ENCODE results near the gene CNKSR3. TPM values are rescaled to one million over a fixed set of nuclear protein-coding genes. Genes with fewer than 3 reads are reported as not detected.

The CNKSR3 gene
- total RNA-seq, 2 experiments from 2014 or later, result not detected

- Mint-ChIP-seq H3K27ac (no peak overlapping the region), H3K27me3 (ENCODE audit: low read depth) (peaks cover 7% of the 10 kb centered on the region), H3K4me1 (ENCODE audit: low read depth) (no peaks in the 10 kb centered on the region), H3K9me3 (ENCODE audit: insufficient read depth) (no peaks in the 10 kb centered on the region), H3K4me3 (no peak overlapping the region), H3K36me3 (ENCODE audit: low read depth) (no peaks in the 10 kb centered on the region)
- POLR2A ChIA-PET, result no interaction called here
- DNase-seq (no peak), ATAC-seq (no peak)
- CTCF ChIA-PET, result no interaction called here
Observed at GRCh38 chr6:154481521-154482013, 28.9 kb downstream of the CNKSR3 start.

DNA sequence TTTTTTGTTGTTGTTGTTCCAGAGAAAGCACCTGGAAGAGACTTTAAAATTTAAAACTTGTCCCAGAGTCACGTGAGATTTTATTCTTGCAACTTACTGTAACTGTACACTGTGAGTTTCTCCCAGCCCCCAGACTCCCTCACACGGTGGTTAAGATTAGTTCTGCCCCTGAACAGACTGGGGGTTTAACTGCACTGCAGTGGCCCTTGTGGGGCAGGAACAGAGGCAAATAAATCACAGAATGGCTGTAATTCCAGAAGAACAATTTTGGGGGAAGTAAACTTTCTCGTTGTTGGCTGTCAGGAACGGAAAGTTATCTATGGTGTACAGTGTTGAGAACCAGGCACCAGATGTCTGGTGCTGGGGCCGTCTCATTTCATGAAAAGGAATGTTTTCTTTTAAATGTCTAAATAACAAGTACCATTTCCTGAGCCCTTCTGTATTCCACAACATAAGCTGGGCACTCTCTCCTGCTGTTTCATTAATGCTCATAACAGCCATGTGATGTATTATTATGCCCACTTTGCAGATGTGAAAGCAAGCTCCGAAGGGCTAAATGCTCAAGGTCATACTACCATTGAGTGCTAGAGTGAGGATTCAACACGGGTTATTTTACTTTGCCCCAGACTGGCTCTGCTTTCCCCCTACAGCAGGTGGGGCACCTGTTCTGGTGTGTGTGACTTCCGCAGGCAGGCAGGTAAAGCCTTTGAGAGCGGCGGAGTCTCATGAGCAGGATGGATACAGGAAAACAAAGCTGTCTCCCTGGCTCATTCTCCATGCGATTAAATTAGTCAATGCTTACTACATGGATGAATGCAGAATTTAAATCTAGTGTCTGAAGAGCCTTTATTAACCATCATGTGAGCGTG is 30.5 kb downstream of the CNKSR3 start:
- no peak for DNase-seq
- Mint-ChIP-seq H3K9me3 (ENCODE audit: insufficient read depth) (no peaks in the 10 kb centered on the region), H3K36me3 (ENCODE audit: low read depth) (no peaks in the 10 kb centered on the region), H3K4me1 (ENCODE audit: low read depth) (no peaks in the 10 kb centered on the region), H3K27ac (no peak overlapping the region), H3K27me3 (ENCODE audit: low read depth) (peaks cover 7% of the 10 kb centered on the region), H3K4me3 (no peak overlapping the region)
- POLR2A ChIA-PET, result no interaction called here
- CTCF ChIA-PET, result no interaction called here
- ATAC-seq, result no peak

- Mint-ChIP-seq H3K9me3 (ENCODE audit: insufficient read depth) (no peaks in the 10 kb centered on the region), H3K36me3 (ENCODE audit: low read depth) (no peaks in the 10 kb centered on the region), H3K4me3 (no peak overlapping the region), H3K27ac (no peak overlapping the region), H3K27me3 (ENCODE audit: low read depth) (peaks cover 7% of the 10 kb centered on the region), H3K4me1 (ENCODE audit: low read depth) (no peaks in the 10 kb centered on the region)
- ChIA-PET CTCF (no interaction called here), POLR2A (no interaction called here)
- ATAC-seq (no peak), DNase-seq (no peak)
Observed at GRCh38 chr6:154479351-154479769, 31.1 kb downstream of the CNKSR3 start.

GRCh38 chr6:154478701-154479060 is 31.8 kb downstream of the CNKSR3 start:
- ChIA-PET POLR2A (no interaction called here), CTCF (interaction anchor here (0.7 kb wide), 1 partner anchor 108 kb away, joined by 3 read pairs; no protein-coding TSS in a partner anchor)
- no peak overlapping the region for H3K4me3 Mint-ChIP-seq
- H3K27ac Mint-ChIP-seq, result no peak overlapping the region
- no peaks in the 10 kb centered on the region for H3K36me3 Mint-ChIP-seq (ENCODE audit: low read depth)
- peaks cover 7% of the 10 kb centered on the region for H3K27me3 Mint-ChIP-seq (ENCODE audit: low read depth)
- ATAC-seq (no peak), DNase-seq (no peak)
- H3K9me3 Mint-ChIP-seq (ENCODE audit: insufficient read depth), result no peaks in the 10 kb centered on the region
- no peaks in the 10 kb centered on the region for H3K4me1 Mint-ChIP-seq (ENCODE audit: low read depth)

DNA sequence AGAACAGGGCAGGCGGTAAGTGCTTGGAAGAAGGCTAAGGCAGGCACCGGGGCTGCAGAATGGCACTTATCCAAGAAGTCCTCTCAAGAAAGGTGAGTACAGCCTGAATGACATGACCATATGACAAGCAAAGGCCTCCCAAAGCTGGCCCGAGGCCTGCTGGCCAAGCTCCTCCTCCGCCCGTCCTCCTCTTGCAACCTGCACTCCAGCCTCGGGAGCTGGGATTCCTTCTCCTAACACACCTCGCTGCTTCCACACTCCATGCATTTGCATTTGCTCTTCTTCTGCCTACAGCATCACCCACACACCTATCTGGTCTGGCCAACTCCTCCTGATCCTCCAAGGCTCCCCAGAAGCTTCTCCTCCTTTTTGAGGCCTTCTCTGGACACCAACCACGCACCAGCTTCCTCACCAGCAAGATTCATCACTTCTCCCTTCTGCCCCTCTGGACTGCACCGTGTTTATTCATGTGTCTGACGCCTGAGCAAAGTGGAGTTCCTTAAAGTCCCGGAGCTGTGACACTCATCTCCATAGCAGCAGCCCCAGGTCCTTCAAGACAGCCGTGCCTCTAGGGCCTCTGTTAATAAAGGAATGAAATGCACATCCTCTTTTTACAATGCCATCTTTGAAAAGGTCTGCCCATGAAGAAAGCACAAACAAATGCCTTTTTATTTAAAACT is 32.3 kb downstream of the CNKSR3 start:
- Mint-ChIP-seq H3K9me3 (ENCODE audit: insufficient read depth) (no peaks in the 10 kb centered on the region), H3K27ac (no peak overlapping the region), H3K27me3 (ENCODE audit: low read depth) (peaks cover 7% of the 10 kb centered on the region), H3K36me3 (ENCODE audit: low read depth) (no peaks in the 10 kb centered on the region), H3K4me3 (no peak overlapping the region), H3K4me1 (ENCODE audit: low read depth) (no peaks in the 10 kb centered on the region)
- ChIA-PET POLR2A (no interaction called here), CTCF (interaction anchor here (0.7 kb wide), 1 partner anchor 107 kb away, joined by 3 read pairs; no protein-coding TSS in a partner anchor)
- no peak for DNase-seq
- no peak for ATAC-seq

- Mint-ChIP-seq H3K27me3 (ENCODE audit: low read depth) (peaks cover 3% of the 10 kb centered on the region), H3K9me3 (ENCODE audit: insufficient read depth) (no peaks in the 10 kb centered on the region), H3K36me3 (ENCODE audit: low read depth) (no peaks in the 10 kb centered on the region), H3K4me3 (no peak overlapping the region), H3K27ac (no peak overlapping the region), H3K4me1 (ENCODE audit: low read depth) (no peaks in the 10 kb centered on the region)
- ChIA-PET CTCF (no interaction called here), POLR2A (no interaction called here)
- ATAC-seq (no peak), DNase-seq (no peak)
Observed at GRCh38 chr6:154476494-154476893, 34.0 kb downstream of the CNKSR3 start.

DNA sequence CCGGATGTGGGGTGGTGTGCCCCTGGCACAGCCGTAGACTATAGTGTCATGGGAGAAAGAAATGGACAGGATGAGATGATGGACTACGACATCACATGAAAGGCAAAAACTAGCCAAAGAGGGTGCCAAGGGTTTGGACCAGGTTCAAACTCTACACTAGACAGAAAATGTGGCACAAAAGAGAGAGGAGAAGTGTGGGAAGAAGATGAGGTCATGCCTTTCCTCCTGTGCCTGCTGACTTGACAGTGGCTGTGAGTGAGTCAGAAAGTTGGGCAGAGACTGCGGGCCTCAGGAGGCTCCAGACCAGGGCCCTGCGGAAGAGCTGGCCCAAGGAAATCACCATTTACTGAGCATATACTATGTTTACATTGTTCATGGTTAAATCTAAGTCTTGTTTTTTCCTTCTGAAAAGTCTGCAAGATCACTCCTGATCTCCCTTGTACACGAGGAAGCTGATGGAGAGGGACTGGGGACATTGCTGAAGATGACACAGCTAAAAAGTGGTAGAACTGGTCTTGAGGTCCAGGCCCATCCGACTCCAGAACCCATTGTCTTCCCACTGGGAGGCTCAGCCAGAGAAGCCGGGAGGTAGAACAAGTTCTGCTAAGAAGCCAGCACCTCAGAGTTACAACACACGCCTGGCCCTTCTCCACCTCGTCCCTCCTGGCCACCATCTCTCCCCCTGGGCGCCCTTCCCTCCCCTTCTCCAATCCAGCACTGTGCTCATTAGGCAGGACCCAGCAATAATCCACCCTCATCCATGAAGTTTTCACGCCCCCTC is 35.6 kb downstream of the CNKSR3 start:
- Mint-ChIP-seq H3K27ac (no peak overlapping the region), H3K27me3 (ENCODE audit: low read depth) (peaks cover 2% of the 10 kb centered on the region), H3K9me3 (ENCODE audit: insufficient read depth) (no peaks in the 10 kb centered on the region), H3K4me3 (no peak overlapping the region), H3K36me3 (ENCODE audit: low read depth) (no peaks in the 10 kb centered on the region), H3K4me1 (ENCODE audit: low read depth) (no peaks in the 10 kb centered on the region)
- ChIA-PET CTCF (no interaction called here), POLR2A (no interaction called here)
- ATAC-seq (no peak), DNase-seq (no peak)

- H3K27ac Mint-ChIP-seq, result no peak overlapping the region
- H3K4me1 Mint-ChIP-seq (ENCODE audit: low read depth), result no peaks in the 10 kb centered on the region
- no peaks in the 10 kb centered on the region for H3K9me3 Mint-ChIP-seq (ENCODE audit: insufficient read depth)
- peaks cover 2% of the 10 kb centered on the region for H3K27me3 Mint-ChIP-seq (ENCODE audit: low read depth)
- ChIA-PET CTCF (no interaction called here), POLR2A (no interaction called here)
- no peak overlapping the region for H3K4me3 Mint-ChIP-seq
- H3K36me3 Mint-ChIP-seq (ENCODE audit: low read depth), result no peaks in the 10 kb centered on the region
- ATAC-seq (no peak), DNase-seq (no peak)
Observed at GRCh38 chr6:154473324-154473723, 37.2 kb downstream of the CNKSR3 start.

- Mint-ChIP-seq H3K27me3 (ENCODE audit: low read depth) (no peaks in the 10 kb centered on the region), H3K36me3 (ENCODE audit: low read depth) (no peaks in the 10 kb centered on the region), H3K27ac (no peak overlapping the region), H3K9me3 (ENCODE audit: insufficient read depth) (no peaks in the 10 kb centered on the region), H3K4me3 (no peak overlapping the region), H3K4me1 (ENCODE audit: low read depth) (no peaks in the 10 kb centered on the region)
- POLR2A ChIA-PET, result no interaction called here
- CTCF ChIA-PET, result no interaction called here
- ATAC-seq, result no peak
- no peak for DNase-seq
Observed at GRCh38 chr6:154471609-154472362, 38.7 kb downstream of the CNKSR3 start.

DNA sequence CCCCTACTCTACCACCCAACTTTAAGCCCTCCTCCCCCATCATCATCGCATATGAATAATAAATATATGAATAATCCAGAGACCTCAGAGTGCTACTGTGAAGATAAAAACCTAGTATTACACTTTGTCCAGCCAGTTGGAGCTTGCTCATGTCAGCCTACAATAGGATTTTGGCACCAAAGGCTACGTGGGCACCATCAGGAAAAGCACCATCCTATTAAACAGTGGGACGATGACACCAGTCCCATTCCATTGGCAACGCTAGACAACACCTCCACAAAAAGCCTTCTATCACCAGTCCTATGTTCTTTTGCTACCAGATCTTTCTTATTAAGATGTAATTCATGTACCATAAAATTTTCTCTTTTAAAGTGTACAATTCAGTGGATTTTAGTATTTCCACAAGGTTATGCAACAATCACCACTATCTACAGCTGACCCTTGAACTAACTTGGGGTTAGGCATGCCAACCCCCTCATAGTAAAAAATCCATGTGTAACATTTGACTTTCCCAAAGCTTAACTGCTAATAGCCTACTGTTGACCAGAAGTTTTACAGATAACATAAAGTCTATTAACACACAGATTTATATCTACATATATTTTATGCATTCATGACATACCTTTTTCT is 41.1 kb downstream of the CNKSR3 start:
- Mint-ChIP-seq H3K27ac (no peak overlapping the region), H3K4me1 (ENCODE audit: low read depth) (no peaks in the 10 kb centered on the region), H3K36me3 (ENCODE audit: low read depth) (no peaks in the 10 kb centered on the region), H3K4me3 (no peak overlapping the region), H3K27me3 (ENCODE audit: low read depth) (no peaks in the 10 kb centered on the region), H3K9me3 (ENCODE audit: insufficient read depth) (no peaks in the 10 kb centered on the region)
- ChIA-PET CTCF (no interaction called here), POLR2A (no interaction called here)
- DNase-seq (no peak), ATAC-seq (no peak)

DNA sequence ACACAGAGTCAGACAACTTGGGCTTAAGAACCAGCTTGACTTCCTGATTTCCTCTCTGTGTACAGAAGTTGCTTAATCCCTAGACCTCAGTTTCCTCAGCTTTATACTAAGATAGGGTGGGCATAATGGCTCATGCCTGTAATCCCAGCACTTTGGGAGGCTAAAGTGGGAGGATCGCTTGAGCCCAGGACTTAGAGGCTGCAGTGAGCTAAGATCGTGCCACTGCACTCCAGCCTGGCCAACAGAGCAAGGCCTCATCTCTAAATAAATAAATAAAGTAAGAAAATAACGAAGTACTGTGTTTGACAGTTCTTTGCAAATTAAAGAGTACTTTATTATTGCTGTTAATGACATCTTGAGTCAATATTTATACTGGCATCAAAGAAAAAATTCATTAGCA is 41.7 kb downstream of the CNKSR3 start:
- Mint-ChIP-seq H3K27ac (no peak overlapping the region), H3K4me1 (ENCODE audit: low read depth) (no peaks in the 10 kb centered on the region), H3K27me3 (ENCODE audit: low read depth) (no peaks in the 10 kb centered on the region), H3K9me3 (ENCODE audit: insufficient read depth) (no peaks in the 10 kb centered on the region), H3K4me3 (no peak overlapping the region), H3K36me3 (ENCODE audit: low read depth) (no peaks in the 10 kb centered on the region)
- no peak for DNase-seq
- ChIA-PET CTCF (no interaction called here), POLR2A (no interaction called here)
- ATAC-seq, result no peak

All from activated CD8-positive, alpha-beta T cell treated with anti-CD3 and anti-CD28 coated beads, Interleukin-2, amount 10 ng/mL, durations not matched to agents 7 days and 5 days (primary cell).